NT2/D1 (cell line): Measurements from ENCODE around the gene MGAT5.

ENCODE experiments used
- SUZ12 ChIP-seq: IDR thresholded peaks from 2 replicates; pipeline ENCODE4 v1.6.1; 2011; ENCODE audit not compliant: insufficient read length, insufficient read depth; ENCODE audit errors: extremely low read depth
- YY1 ChIP-seq: IDR thresholded peaks from 2 replicates; pipeline ENCODE4 v1.6.1; 2011; ENCODE audit not compliant: insufficient read length, insufficient read depth
- ZNF274 ChIP-seq: IDR thresholded peaks from 2 replicates; pipeline ENCODE4 v1.6.1; 2011; ENCODE audit warnings: mild to moderate bottlenecking, low read depth, low read length

GRCh38 chr2:134407154-134407890 is 153.4 kb downstream of the MGAT5 start:
- TF ChIP-seq YY1 (no peak), ZNF274 (no peak), SUZ12 (no peak)
